B cell (primary cell): ENCODE measurements around the gene FRMD6.

Experiments used
- EZH2 ChIP-seq: IDR thresholded peaks from 2 replicates; pipeline ENCODE4 v1.6.1; 2012; ENCODE audit warnings: borderline replicate concordance, low read depth, mild to moderate bottlenecking, moderate library complexity, low read length; ENCODE audit not compliant: insufficient read depth, poor library complexity, severe bottlenecking
- TF ChIP-seq, protein P1 (sequence below): fragments of 200-600 bp; IDR thresholded peaks from one replicate; pipeline ENCODE4 v1.8.0; 2022; ENCODE audit warnings: antibody characterized with exemption, mild to moderate bottlenecking

DNA sequence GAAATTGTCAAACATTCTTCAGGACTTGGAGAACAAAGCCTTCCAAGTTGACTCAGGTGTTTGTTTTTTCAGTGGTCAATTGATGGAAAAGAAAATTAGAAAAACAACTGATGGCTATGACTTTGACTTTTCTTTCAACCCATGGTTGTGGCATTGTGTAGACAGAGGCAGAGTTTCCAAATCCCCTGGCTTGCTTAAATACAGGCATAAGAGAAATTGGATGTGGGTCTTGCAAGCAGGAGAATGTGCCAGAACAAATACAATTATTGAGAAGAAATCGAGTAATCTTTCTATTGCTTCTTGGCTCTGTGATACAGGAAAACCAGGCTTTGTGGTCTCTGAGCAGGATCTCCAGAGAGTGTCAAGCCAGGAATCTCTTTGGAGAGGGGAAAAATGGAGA lies 40.9 kb upstream of the FRMD6 start:
- TF ChIP-seq, protein P1, sequence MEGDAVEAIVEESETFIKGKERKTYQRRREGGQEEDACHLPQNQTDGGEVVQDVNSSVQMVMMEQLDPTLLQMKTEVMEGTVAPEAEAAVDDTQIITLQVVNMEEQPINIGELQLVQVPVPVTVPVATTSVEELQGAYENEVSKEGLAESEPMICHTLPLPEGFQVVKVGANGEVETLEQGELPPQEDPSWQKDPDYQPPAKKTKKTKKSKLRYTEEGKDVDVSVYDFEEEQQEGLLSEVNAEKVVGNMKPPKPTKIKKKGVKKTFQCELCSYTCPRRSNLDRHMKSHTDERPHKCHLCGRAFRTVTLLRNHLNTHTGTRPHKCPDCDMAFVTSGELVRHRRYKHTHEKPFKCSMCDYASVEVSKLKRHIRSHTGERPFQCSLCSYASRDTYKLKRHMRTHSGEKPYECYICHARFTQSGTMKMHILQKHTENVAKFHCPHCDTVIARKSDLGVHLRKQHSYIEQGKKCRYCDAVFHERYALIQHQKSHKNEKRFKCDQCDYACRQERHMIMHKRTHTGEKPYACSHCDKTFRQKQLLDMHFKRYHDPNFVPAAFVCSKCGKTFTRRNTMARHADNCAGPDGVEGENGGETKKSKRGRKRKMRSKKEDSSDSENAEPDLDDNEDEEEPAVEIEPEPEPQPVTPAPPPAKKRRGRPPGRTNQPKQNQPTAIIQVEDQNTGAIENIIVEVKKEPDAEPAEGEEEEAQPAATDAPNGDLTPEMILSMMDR = no peak
- TF ChIP-seq EZH2 = no peak
